Tibial artery (tissue), 4 donors: ENCODE results near the gene ARRDC2.

Experiments used
- DNase-seq, 2 donors: peaks; one replicate each; pipeline ENCODE4 v3.0.0-alpha.2; 2019
- H3K27ac ChIP-seq, 2 donors: fragments of 200-600 bp; sonication (generic) in 1 of 2; 1 replicate in 1 of 2; 2 replicates in 1 of 2; pipeline ENCODE4 v1.5.1; 2018 to 2019; ENCODE audit warnings: mild to moderate bottlenecking in 1 of 2
- H3K27me3 ChIP-seq, 2 donors: fragments of 200-600 bp; sonication (generic) in 1 of 2; one replicate each; pipeline versions ENCODE4 v1.5.1 to v1.6.0; 2016 to 2019
- H3K36me3 ChIP-seq, 3 donors: fragments of 200-600 bp; sonication (generic) in 2 of 3; one replicate each; pipeline ENCODE4 v1.5.1; 2016 to 2019; ENCODE audit warnings: mild to moderate bottlenecking in 2 of 3
- H3K4me1 ChIP-seq, 4 donors: fragments of 200-600 bp; sonication (generic) in 2 of 4; 1 replicate in 3 of 4; 2 replicates in 1 of 4; pipeline ENCODE4 v1.5.1; 2016 to 2019
- H3K4me3 ChIP-seq, 2 donors: fragments of 200-600 bp; sonication (generic) in 1 of 2; 1 replicate in 1 of 2; 2 replicates in 1 of 2; pipeline ENCODE4 v1.5.1; 2018 to 2019; ENCODE audit warnings: mild to moderate bottlenecking in 2 of 2
- H3K9me3 ChIP-seq, 3 donors: fragments of 200-600 bp; sonication (generic) in 1 of 3; one replicate each; pipeline ENCODE4 v1.5.1; 2016 to 2019
- intact Hi-C: fragments of 100-400 bp; cut with DNase I; formaldehyde crosslinking; loops from one replicate; pipeline ENCODE4 v1.15.0; 2023; ENCODE audit warnings: low total_unique reads
- TF ChIP-seq, protein P1 (sequence below), 2 experiments: fragments of 200-600 bp in 1 of 2; fragments of 450-650 bp in 1 of 2; IDR thresholded peaks; one replicate each; pipeline ENCODE4 v1.5.1; 2017 to 2019; ENCODE audit warnings: antibody characterized with exemption in 2 of 2, mild to moderate bottlenecking in 1 of 2, moderate library complexity in 1 of 2

The ARRDC2 gene

DNA sequence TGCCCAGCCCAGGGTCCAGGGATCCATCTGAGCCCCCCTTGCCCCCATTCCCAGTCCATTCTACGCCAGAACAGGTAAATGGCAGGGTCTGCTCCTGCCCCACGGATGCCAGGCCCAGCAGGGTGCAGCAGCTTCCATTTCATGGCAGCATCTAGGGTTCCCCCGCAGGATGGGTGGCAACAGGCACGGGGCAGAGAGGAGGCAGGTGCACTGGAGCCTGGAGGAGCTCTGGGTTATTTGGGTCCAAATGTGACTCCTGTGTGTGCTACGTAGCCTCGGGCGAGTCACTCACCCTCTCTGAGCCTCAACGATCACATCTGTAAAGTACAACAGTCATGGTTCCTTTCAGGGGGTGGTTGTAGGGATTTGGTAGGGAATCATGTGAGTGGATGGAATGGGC is 51.3 kb downstream of the ARRDC2 start:
- Histone ChIP-seq H3K4me3 (no peak overlapping the region), H3K4me1 (peaks cover 0 to 16% (median 10%) of the 10 kb centered on the region in 4 donors), H3K27ac (no peak overlapping the region), H3K36me3 (no peaks in the 10 kb centered on the region), H3K9me3 (no peaks in the 10 kb centered on the region), H3K27me3 (peaks cover 0 to 8% of the 10 kb centered on the region in 2 donors)
- DNase-seq = no peak
- intact Hi-C loops = no loop called here
- TF ChIP-seq, protein P1, sequence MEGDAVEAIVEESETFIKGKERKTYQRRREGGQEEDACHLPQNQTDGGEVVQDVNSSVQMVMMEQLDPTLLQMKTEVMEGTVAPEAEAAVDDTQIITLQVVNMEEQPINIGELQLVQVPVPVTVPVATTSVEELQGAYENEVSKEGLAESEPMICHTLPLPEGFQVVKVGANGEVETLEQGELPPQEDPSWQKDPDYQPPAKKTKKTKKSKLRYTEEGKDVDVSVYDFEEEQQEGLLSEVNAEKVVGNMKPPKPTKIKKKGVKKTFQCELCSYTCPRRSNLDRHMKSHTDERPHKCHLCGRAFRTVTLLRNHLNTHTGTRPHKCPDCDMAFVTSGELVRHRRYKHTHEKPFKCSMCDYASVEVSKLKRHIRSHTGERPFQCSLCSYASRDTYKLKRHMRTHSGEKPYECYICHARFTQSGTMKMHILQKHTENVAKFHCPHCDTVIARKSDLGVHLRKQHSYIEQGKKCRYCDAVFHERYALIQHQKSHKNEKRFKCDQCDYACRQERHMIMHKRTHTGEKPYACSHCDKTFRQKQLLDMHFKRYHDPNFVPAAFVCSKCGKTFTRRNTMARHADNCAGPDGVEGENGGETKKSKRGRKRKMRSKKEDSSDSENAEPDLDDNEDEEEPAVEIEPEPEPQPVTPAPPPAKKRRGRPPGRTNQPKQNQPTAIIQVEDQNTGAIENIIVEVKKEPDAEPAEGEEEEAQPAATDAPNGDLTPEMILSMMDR (IDR thresholded peaks at IDR 0.05) = no peak

DNA sequence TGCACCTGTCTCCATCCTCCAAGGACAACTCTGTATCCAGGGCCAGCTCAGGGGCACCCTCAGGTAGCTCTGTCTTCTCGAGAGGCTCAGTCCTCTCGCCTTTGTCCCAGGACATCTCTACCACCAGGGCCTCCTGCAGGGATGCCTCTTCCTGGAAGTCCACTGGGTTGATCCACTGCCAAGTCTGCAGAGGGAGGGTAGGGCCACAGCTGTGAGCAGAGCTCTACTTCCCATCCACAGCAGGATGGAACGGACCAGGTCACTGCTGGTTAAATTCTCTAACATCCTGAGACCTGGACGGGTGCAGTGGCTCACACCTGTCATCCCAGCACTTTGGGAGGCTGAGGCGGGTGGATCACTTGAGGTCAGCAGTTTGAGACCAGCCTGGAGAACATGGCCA is 51.9 kb downstream of the ARRDC2 start:
- no peak overlapping the region for H3K27ac ChIP-seq
- intact Hi-C loops = loop anchor here (5.0 kb wide), 1 partner anchor 118 kb away; no protein-coding TSS in a partner anchor

DNA sequence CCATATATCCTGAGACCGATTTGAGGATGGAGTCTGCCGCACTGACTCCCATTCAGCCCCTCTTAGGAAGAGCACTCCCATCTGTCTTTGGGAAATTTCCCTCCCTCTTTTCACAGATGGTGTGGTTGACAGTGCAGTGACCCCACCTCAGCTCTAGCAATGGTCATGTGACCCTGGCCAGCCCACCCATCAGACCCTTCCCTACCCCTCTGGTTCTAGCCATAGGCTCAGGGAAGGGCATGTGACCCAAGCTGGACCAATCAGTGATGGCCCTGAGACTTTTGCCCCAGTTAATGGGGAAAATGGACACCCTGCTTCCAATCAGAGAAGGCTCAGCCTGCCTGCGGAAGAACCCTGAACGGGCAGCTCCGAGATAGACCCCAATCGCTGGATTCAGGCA is 52.5 kb downstream of the ARRDC2 start:
- Histone ChIP-seq H3K9me3 (no peaks in the 10 kb centered on the region), H3K4me1 (peaks cover 0 to 15% (median 10%) of the 10 kb centered on the region in 4 donors), H3K4me3 (no peak overlapping the region), H3K36me3 (no peaks in the 10 kb centered on the region), H3K27ac (no peak overlapping the region), H3K27me3 (peaks cover 0 to 8% of the 10 kb centered on the region in 2 donors)
- TF ChIP-seq, protein P1 (IDR thresholded peaks at IDR 0.05) = no peak
- intact Hi-C loops = loop anchor here (5.0 kb wide), 1 partner anchor 118 kb away; no protein-coding TSS in a partner anchor
- DNase-seq = no peak

More for the DNA sequence above, 51.9 kb downstream of the ARRDC2 start:
- Histone ChIP-seq H3K4me3 (no peak overlapping the region), H3K4me1 (peaks cover 0 to 15% (median 10%) of the 10 kb centered on the region in 4 donors), H3K36me3 (no peaks in the 10 kb centered on the region), H3K9me3 (no peaks in the 10 kb centered on the region), H3K27me3 (peaks cover 0 to 8% of the 10 kb centered on the region in 2 donors)
- TF ChIP-seq, protein P1 (IDR thresholded peaks at IDR 0.05) = no peak
- no peak for DNase-seq

DNA sequence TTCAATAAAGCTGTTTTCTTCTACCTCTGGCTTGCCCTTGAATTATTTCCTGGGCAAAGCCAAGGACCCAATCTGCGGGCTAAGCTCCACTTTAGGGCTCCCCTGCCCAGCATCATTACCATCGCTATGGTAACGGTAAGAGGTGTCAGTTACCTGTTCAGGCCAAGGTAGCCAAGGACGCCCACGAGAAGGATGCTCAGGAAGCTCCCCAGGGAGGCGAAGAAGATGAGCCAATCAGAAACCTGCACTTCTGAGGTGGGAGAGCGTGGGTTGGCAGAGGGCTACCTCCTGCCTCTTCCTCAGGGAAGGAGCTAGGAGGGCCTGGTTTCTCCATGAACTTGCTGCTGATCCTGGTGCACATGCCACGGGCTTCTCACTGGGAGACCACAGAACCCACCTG is 54.1 kb downstream of the ARRDC2 start:
- DNase-seq = no peak
- Histone ChIP-seq H3K36me3 (no peaks in the 10 kb centered on the region), H3K9me3 (no peaks in the 10 kb centered on the region), H3K4me3 (no peak overlapping the region), H3K27me3 (peaks cover 0 to 8% of the 10 kb centered on the region in 2 donors), H3K4me1 (peaks cover 0 to 15% (median 10%) of the 10 kb centered on the region in 4 donors), H3K27ac (no peak overlapping the region)
- TF ChIP-seq, protein P1 (IDR thresholded peaks at IDR 0.05) = no peak
- intact Hi-C loops = loop anchor here (5.0 kb wide), 1 partner anchor 120 kb away; no protein-coding TSS in a partner anchor

DNA sequence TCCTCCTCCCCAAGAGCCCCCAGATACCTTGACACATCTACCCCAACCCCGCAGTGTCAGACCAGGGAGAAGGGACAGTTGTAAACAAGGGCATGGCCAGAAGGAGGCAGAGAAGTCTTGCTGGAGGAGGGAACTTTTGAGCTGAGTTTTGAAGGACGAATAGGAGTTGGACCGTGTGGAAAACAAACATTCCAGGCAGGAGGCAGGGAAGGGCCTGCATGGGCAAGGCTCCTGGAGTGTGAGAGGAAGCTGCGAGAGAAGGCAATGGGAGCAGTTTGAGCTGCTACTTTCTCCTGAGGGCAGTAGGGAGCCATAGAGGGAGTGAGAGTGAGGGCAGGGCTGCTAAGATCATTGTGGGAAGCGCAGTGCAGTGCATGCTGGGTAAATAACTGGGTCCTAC is 55.5 kb downstream of the ARRDC2 start:
- Histone ChIP-seq H3K4me3 (no peak overlapping the region), H3K9me3 (no peaks in the 10 kb centered on the region), H3K27ac (no peak overlapping the region), H3K4me1 (peaks cover 0 to 3% (median 2%) of the 10 kb centered on the region in 4 donors), H3K27me3 (peaks cover 0 to 8% of the 10 kb centered on the region in 2 donors), H3K36me3 (no peaks in the 10 kb centered on the region)
- DNase-seq = no peak
- TF ChIP-seq, protein P1 (IDR thresholded peaks at IDR 0.05) = no peak
- intact Hi-C loops = loop anchor here (5.0 kb wide), 1 partner anchor 121 kb away; no protein-coding TSS in a partner anchor
